Body of pancreas (tissue), 4 donors: ENCODE measurements around the gene ZC3H4. TPM values are rescaled to one million over a fixed set of nuclear protein-coding genes. Genes with fewer than 3 reads are reported as not detected.

Experiments used
- ATAC-seq: fragments of 150-250 bp; one replicate; pipeline ENCODE4 v1.9.1; 2016
- DNase-seq, 4 donors: peaks; one replicate each; pipeline ENCODE4 v3.0.0-alpha.2; 2019
- H3K27ac ChIP-seq, 4 donors: fragments of 200-600 bp; sonication (generic); 1 replicate in 3 of 4; 2 replicates in 1 of 4; pipeline versions ENCODE4 v1.5.1 to v1.6.1; 2016 to 2019; ENCODE audit warnings: mild to moderate bottlenecking in 1 of 4, mixed read lengths in 1 of 4, moderate library complexity in 1 of 4
- H3K27me3 ChIP-seq, 2 donors: fragments of 200-600 bp; sonication (generic); one replicate each; pipeline ENCODE4 v1.6.0; 2016; ENCODE audit warnings: mild to moderate bottlenecking in 1 of 2
- H3K36me3 ChIP-seq, 2 donors: fragments of 200-600 bp; sonication (generic); replicated peaks in 1 of 2; 2 replicates each; pipeline ENCODE4 v1.5.1; 2016; ENCODE audit warnings: low read depth in 2 of 2; ENCODE audit not compliant: insufficient read depth in 1 of 2
- H3K4me1 ChIP-seq: fragments of 200-600 bp; sonication (generic); one replicate; pipeline ENCODE4 v1.6.0; 2016
- H3K4me3 ChIP-seq, 2 donors: fragments of 200-600 bp; sonication (generic); 1 replicate in 1 of 2; 2 replicates in 1 of 2; pipeline ENCODE4 v1.5.1; 2016 to 2019
- H3K9me3 ChIP-seq, 3 donors: fragments of 200-600 bp; sonication (generic); 1 replicate in 2 of 3; 2 replicates in 1 of 3; pipeline ENCODE4 v1.5.1; 2016
- CTCF ChIP-seq, 7 experiments: fragments of 450-650 bp in 4 of 7; fragments of 200-600 bp in 3 of 7; sonication (generic) in 3 of 7; IDR thresholded peaks; one replicate each; pipeline ENCODE4 v1.5.1; 2016 to 2019; ENCODE audit warnings: antibody characterized with exemption in 7 of 7
- POLR2A ChIP-seq, 3 donors: fragments of 450-650 bp; IDR thresholded peaks; one replicate each; pipeline ENCODE4 v1.6.1; 2016; ENCODE audit warnings: antibody characterized with exemption in 3 of 3, mild to moderate bottlenecking in 2 of 3
- WGBS, 2 donors: methylation state at CpG; one replicate each; pipeline ENCODE4 v1.1.5; 2017; 5-methylcytosine and 5-hydroxymethylcytosine counted together
- intact Hi-C: fragments of 100-400 bp; cut with DNase I; formaldehyde crosslinking; loops from one replicate; pipeline ENCODE4 v1.15.1; 2023
- total RNA-seq, 2 donors: library from RNA; depleted of rRNA; stranded (reverse); fragments of >200 nt; gene quantifications; one replicate each; pipeline ENCODE4 v1.1.0, GENCODE V29; 2016

The ZC3H4 gene
- total RNA-seq, 2 donors from 2014 or later: 18.9 to 34.3 TPM

GRCh38 chr19:47040869-47041268 is 72.7 kb downstream of the ZC3H4 start:
- TF ChIP-seq CTCF (IDR thresholded peaks at IDR 0.05): no peak
- no peak for TF ChIP-seq POLR2A (IDR thresholded peaks at IDR 0.05)
- intact Hi-C loops: no loop called here
- 66 to 74% methylated on average over 5 to 8 of the region's 8 CpGs for WGBS, 2 donors
- Histone ChIP-seq H3K27ac (no peak overlapping the region), H3K9me3 (no peaks in the 10 kb centered on the region), H3K36me3 (no peaks in the 10 kb centered on the region), H3K27me3 (no peaks in the 10 kb centered on the region), H3K4me1 (peaks cover 8% of the 10 kb centered on the region), H3K4me3 (no peak overlapping the region)
- ATAC-seq (no peak), DNase-seq (no peak)

GRCh38 chr19:47039239-47039874 is 74.2 kb downstream of the ZC3H4 start:
- Histone ChIP-seq H3K27me3 (peaks cover 0 to 5% of the 10 kb centered on the region in 2 donors), H3K4me1 (peaks cover 17% of the 10 kb centered on the region), H3K9me3 (no peaks in the 10 kb centered on the region), H3K4me3 (no peak overlapping the region), H3K27ac (no peak overlapping the region), H3K36me3 (no peaks in the 10 kb centered on the region)
- intact Hi-C loops: no loop called here
- no peak for TF ChIP-seq CTCF (IDR thresholded peaks at IDR 0.05)
- no peak for TF ChIP-seq POLR2A (IDR thresholded peaks at IDR 0.05)
- 84 to 86% methylated on average over 9 to 12 of the region's 17 CpGs for WGBS, 2 donors
- DNase-seq (no peak), ATAC-seq (no peak)

DNA sequence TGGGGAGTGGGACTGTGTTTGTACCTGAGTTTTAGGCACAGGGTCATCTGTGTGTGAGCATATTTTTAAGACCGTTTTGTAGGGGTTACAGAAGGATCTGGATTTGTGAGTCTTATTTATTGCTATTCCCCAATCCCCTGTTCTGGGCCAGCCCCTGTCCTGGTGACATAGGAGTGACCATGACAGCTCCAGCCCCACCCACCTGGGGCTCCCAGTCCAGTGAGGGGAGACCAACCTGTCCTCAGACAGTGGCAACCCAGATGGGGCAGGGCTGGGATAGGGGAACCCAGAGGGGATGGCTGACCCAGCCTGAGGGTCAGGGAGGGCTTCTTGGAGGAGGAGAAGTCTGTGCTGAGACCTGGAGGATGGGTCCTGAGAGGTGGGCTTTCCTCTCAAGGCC is 75.8 kb downstream of the ZC3H4 start:
- 53 to 60% methylated on average over 1 of the region's 1 CpG for WGBS, 2 donors
- no peak overlapping the region for H3K27ac ChIP-seq
- intact Hi-C loops: no loop called here
- no peak for DNase-seq
- ATAC-seq: no peak
- no peaks in the 10 kb centered on the region for H3K9me3 ChIP-seq
- TF ChIP-seq POLR2A (IDR thresholded peaks at IDR 0.05): no peak
- peaks cover 17% of the 10 kb centered on the region for H3K4me1 ChIP-seq
- H3K36me3 ChIP-seq: no peaks in the 10 kb centered on the region
- no peak overlapping the region for H3K4me3 ChIP-seq
- peaks cover 0 to 8% of the 10 kb centered on the region in 2 donors for H3K27me3 ChIP-seq

DNA sequence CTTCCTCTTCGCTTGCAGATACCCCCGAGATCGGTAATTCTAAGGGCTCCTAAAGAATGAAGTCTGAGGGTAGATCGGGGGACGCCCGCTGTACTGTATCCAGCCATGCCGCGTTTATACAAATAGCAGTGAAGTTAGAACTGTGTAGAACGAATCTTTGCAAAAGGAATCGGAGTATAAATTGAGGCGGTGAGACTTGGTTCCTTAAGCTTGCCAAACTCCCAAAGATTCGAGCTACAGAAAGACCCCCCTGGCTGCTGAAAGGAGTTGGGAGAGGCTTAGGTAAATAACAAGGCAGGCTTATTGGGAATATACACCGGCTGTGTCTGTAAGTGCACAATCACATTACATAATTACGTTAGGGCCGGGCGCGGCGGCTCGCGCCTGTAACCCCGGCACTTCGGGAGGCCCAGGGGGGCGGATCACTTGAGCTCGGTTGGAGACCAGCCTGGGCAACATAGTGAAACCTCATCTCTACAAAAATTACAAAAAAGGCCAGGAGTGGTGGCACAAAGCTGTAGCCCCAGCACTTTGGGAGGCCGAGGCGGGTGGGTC is 77.4 kb downstream of the ZC3H4 start:
- intact Hi-C loops: no loop called here
- TF ChIP-seq CTCF (IDR thresholded peaks at IDR 0.05): no peak
- TF ChIP-seq POLR2A (IDR thresholded peaks at IDR 0.05): peak in 1 of 3 donors; percentile 3
- DNase-seq: peak in 3 of 4 donors; percentile 31 to 55 (median 41)
- Histone ChIP-seq H3K4me3 (peak overlapping the region in 1 of 2 donors; percentile 8), H3K27ac (peak overlapping the region; percentile 2 to 62 (median 54)), H3K4me1 (peaks cover 17% of the 10 kb centered on the region), H3K27me3 (peaks cover 0 to 12% of the 10 kb centered on the region in 2 donors), H3K9me3 (no peaks in the 10 kb centered on the region), H3K36me3 (no peaks in the 10 kb centered on the region)
- ATAC-seq: peak; percentile 68
- 9% methylated on average over 19 to 26 of the region's 26 CpGs for WGBS, 2 donors

GRCh38 chr19:47035127-47036096 is 78.2 kb downstream of the ZC3H4 start:
- Histone ChIP-seq H3K4me1 (peaks cover 17% of the 10 kb centered on the region), H3K27ac (peak overlapping the region; percentile 25 to 62 (median 54)), H3K9me3 (no peaks in the 10 kb centered on the region), H3K36me3 (no peaks in the 10 kb centered on the region), H3K4me3 (peak overlapping the region in 1 of 2 donors; percentile 8), H3K27me3 (peaks cover 0 to 12% of the 10 kb centered on the region in 2 donors)
- WGBS, 2 donors: 9 to 14% methylated on average over 26 to 35 of the region's 35 CpGs
- DNase-seq (peak; percentile 86 to 92 (median 89)), ATAC-seq (peak; percentile 94)
- TF ChIP-seq POLR2A (IDR thresholded peaks at IDR 0.05): peak; percentile 36 to 55 (median 47)
- peak; percentile 95 to 97 (median 96) for TF ChIP-seq CTCF (IDR thresholded peaks at IDR 0.05)
- intact Hi-C loops: no loop called here
